Vagina (tissue), 2 donors: ENCODE measurements around the gene AKNAD1.

Source experiments
- POLR2A ChIP-seq, 2 donors: fragments of 450-650 bp; IDR thresholded peaks; one replicate each; pipeline ENCODE4 v1.6.1; 2017; ENCODE audit warnings: antibody characterized with exemption in 2 of 2, mild to moderate bottlenecking in 2 of 2, moderate library complexity in 2 of 2
- TF ChIP-seq, protein P1 (sequence below), 3 experiments: fragments of 450-650 bp in 2 of 3; fragments of 200-600 bp in 1 of 3; sonication (generic) in 1 of 3; IDR thresholded peaks; one replicate each; pipeline ENCODE4 v1.5.1; 2017 to 2019; ENCODE audit warnings: antibody characterized with exemption in 3 of 3, mild to moderate bottlenecking in 2 of 3, moderate library complexity in 2 of 3

DNA sequence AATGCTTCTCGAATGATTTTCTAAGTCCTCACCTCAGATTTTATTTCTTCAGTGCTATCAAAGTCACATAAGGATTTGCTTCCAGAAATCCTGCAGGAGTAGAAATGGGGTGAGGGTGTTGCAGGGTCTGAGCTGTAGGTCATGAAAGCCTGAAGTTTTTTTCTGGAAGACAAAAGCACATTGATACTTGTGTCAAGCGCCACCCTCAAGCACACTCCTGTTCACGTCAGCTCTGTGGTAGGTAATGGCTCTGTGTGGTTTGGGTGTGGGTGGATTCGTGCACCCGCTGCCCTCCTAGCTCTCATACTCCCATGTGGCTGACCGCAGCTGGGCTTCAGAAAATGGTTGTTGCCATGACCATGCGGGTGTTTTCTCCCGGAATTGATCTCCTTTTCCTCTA, 39.9 kb downstream of the AKNAD1 start:
- TF ChIP-seq, protein P1, sequence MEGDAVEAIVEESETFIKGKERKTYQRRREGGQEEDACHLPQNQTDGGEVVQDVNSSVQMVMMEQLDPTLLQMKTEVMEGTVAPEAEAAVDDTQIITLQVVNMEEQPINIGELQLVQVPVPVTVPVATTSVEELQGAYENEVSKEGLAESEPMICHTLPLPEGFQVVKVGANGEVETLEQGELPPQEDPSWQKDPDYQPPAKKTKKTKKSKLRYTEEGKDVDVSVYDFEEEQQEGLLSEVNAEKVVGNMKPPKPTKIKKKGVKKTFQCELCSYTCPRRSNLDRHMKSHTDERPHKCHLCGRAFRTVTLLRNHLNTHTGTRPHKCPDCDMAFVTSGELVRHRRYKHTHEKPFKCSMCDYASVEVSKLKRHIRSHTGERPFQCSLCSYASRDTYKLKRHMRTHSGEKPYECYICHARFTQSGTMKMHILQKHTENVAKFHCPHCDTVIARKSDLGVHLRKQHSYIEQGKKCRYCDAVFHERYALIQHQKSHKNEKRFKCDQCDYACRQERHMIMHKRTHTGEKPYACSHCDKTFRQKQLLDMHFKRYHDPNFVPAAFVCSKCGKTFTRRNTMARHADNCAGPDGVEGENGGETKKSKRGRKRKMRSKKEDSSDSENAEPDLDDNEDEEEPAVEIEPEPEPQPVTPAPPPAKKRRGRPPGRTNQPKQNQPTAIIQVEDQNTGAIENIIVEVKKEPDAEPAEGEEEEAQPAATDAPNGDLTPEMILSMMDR (IDR thresholded peaks at IDR 0.05) = no peak
- TF ChIP-seq POLR2A (IDR thresholded peaks at IDR 0.05) = no peak
